Heart left ventricle (tissue), 16 donors: ENCODE data around the gene C1QTNF6. TPM values are rescaled to one million over a fixed set of nuclear protein-coding genes. Genes with fewer than 3 reads are reported as not detected.
A peak's percentile ranks its signal among the peaks of the same experiment; 100 is the strongest.

Experiments
- ATAC-seq, 4 donors: fragments of 200-7000 bp; cut with Tn5 transposase; one replicate each; pipeline ENCODE4 v1.9.1; 2020 to 2022; ENCODE audit warnings: moderate library complexity in 4 of 4, mild to moderate bottlenecking in 3 of 4, moderate number of reproducible peaks in 1 of 4
- DNase-seq, 5 donors: peaks; one replicate each; pipeline ENCODE4 v3.0.0-alpha.2; 2020
- H3K27ac ChIP-seq, 12 donors: fragments of 200-600 bp; sonication (generic) in 4 of 12; one replicate each; pipeline versions ENCODE4 v1.5.0 to v1.8.0; 2016 to 2022; ENCODE audit warnings: mild to moderate bottlenecking in 2 of 12
- H3K27me3 ChIP-seq, 9 donors: fragments of 200-600 bp; sonication (generic) in 2 of 9; one replicate each; pipeline versions ENCODE4 v1.5.1 to v1.8.0; 2016 to 2022; ENCODE audit warnings: mild to moderate bottlenecking in 3 of 9
- H3K36me3 ChIP-seq, 9 donors: fragments of 200-600 bp; sonication (generic) in 2 of 9; one replicate each; pipeline versions ENCODE4 v1.5.0 to v1.8.0; 2018 to 2022; ENCODE audit warnings: mild to moderate bottlenecking in 2 of 9
- H3K4me1 ChIP-seq, 12 donors: fragments of 200-600 bp; sonication (generic) in 4 of 12; one replicate each; pipeline versions ENCODE4 v1.5.0 to v1.8.0; 2016 to 2022; ENCODE audit warnings: mild to moderate bottlenecking in 3 of 12
- H3K4me3 ChIP-seq, 12 donors: fragments of 200-600 bp; sonication (generic) in 4 of 12; one replicate each; pipeline versions ENCODE4 v1.5.0 to v1.8.0; 2017 to 2022; ENCODE audit warnings: mild to moderate bottlenecking in 9 of 12, moderate library complexity in 4 of 12
- H3K9me3 ChIP-seq, 12 donors: fragments of 200-600 bp; sonication (generic) in 4 of 12; one replicate each; pipeline versions ENCODE4 v1.5.0 to v1.8.0; 2016 to 2022; ENCODE audit warnings: mild to moderate bottlenecking in 1 of 12
- CTCF ChIP-seq, 12 donors: fragments of 200-600 bp; sonication (generic) in 4 of 12; IDR thresholded peaks; one replicate each; pipeline versions ENCODE4 v1.5.0 to v1.8.0; 2018 to 2022; ENCODE audit warnings: antibody characterized with exemption in 12 of 12, mild to moderate bottlenecking in 5 of 12
- POLR2A ChIP-seq, 2 donors: fragments of 450-650 bp; IDR thresholded peaks; one replicate each; pipeline ENCODE4 v1.6.1; 2017; ENCODE audit warnings: antibody characterized with exemption in 2 of 2, mild to moderate bottlenecking in 2 of 2, moderate library complexity in 2 of 2
- WGBS, 4 donors: extraction: QIAGEN DNeasy Blood & Tissue Kit in 2 of 4; methylation state at CpG; one replicate each; pipeline versions ENCODE4 v1.1.5 to v1.1.7; 2013 to 2018; 5-methylcytosine and 5-hydroxymethylcytosine counted together
- intact Hi-C, 10 donors: fragments of 100-400 bp; cut with DNase I; formaldehyde crosslinking; loops; one replicate each; pipeline versions ENCODE4 v1.11.1 to v1.14.2; 2022
- polyA plus RNA-seq, 2 donors: library from polyadenylated mRNA; stranded (reverse); fragments of 200-250 nt; gene quantifications; one replicate each; pipeline ENCODE4 v1.2.3, GENCODE V29; 2013
- total RNA-seq, 9 donors: library from RNA; depleted of rRNA in 2 of 9; stranded (reverse); fragments of >200 nt in 2 of 9; fragmentation: NEBNext Ultra II Directional in 3 of 9; extraction: Animal tissue kit (Norgen Biotek cat#: 25700) in 3 of 9; gene quantifications; one replicate each; pipeline versions ENCODE4 v1.1.0 to v1.2.4, GENCODE V29; 2016 to 2023
- donor health status: ischemic (EF 13 %, LVEDD 7.1; RV severe dilation, severe dysfunction).
- donor health status: healthy with polysubstance abuse.
- donor health status: DM: no; HTN: yes; CAD: no.
- donor health status: DM: no; HTN: no; CAD: no.
- donor health status: ischemic (EF 25% LVEDD 6.9; RV normal size, moderate dysfunction).
- donor health status: ischemic (EF 25% LVEDD 5.7; RV mildly dilated, moderate dysfunction).
- donor health status: healthy.
- donor health status: DM: yes; HTN: yes; CAD: no.
- donor health status: ischemic (EF 35%, LVEDD 5.7; RV mildly dilated, moderate dysfunction).
- donor health status: nonischemic (EF 11% LVEDD 7.7; RV severe dilation, severe dysfunction).
- donor health status: DM: yes; HTN: yes; CAD: no.
- donor health status: PGD.
- donor health status: ischemic (EF 29% LVEDD 5.4; RV normal size, mild dysfunction).
- donor health status: nonischemic (EF 23%, LVEDD 6.1; RV moderate dilation, normal function).

Gene C1QTNF6
- total and polyA plus RNA-seq, 11 donors, result 0.31 to 11.9 (median 1.4) TPM

GRCh38 chr22:37182101-37182948 lies 5.7 kb downstream of the C1QTNF6 start:
- intact Hi-C loops, result no loop called here
- no peaks in the 10 kb centered on the region for H3K9me3 ChIP-seq
- H3K27me3 ChIP-seq, result no peaks in the 10 kb centered on the region
- TF ChIP-seq CTCF (IDR thresholded peaks at IDR 0.05) (no peak), POLR2A (IDR thresholded peaks at IDR 0.05) (no peak)
- H3K36me3 ChIP-seq, result peaks cover 0 to 3% (median 0%) of the 10 kb centered on the region in 9 donors
- peaks cover 6 to 59% (median 30%) of the 10 kb centered on the region in 12 donors for H3K4me1 ChIP-seq
- ATAC-seq (no peak), DNase-seq (peak in 2 of 5 donors; percentile 18 to 19)
- H3K27ac ChIP-seq, result no peak overlapping the region
- no peak overlapping the region for H3K4me3 ChIP-seq
- WGBS, 4 donors, result 82 to 92% (median 87%) methylated on average over 30 to 37 of the region's 37 CpGs

- Histone ChIP-seq H3K4me1 (peaks cover 8 to 59% (median 30%) of the 10 kb centered on the region in 12 donors), H3K27ac (no peak overlapping the region), H3K36me3 (peaks cover 0 to 3% (median 0%) of the 10 kb centered on the region in 9 donors), H3K9me3 (no peaks in the 10 kb centered on the region), H3K27me3 (no peaks in the 10 kb centered on the region), H3K4me3 (no peak overlapping the region)
- intact Hi-C loops, result no loop called here
- 77 to 84% (median 82%) methylated on average over 4 of the region's 4 CpGs for WGBS, 4 donors
- no peak for ATAC-seq
- TF ChIP-seq CTCF (IDR thresholded peaks at IDR 0.05) (no peak), POLR2A (IDR thresholded peaks at IDR 0.05) (no peak)
- peak in 1 of 5 donors; percentile 1 for DNase-seq
These were observed 6.4 kb downstream of the C1QTNF6 start for GRCh38 chr22:37181681-37182080.

GRCh38 chr22:37180531-37181231 lies 7.4 kb downstream of the C1QTNF6 start:
- Histone ChIP-seq H3K4me1 (peaks cover 10 to 59% (median 34%) of the 10 kb centered on the region in 12 donors), H3K27me3 (no peaks in the 10 kb centered on the region), H3K9me3 (no peaks in the 10 kb centered on the region), H3K27ac (no peak overlapping the region), H3K4me3 (no peak overlapping the region), H3K36me3 (peaks cover 0 to 3% (median 0%) of the 10 kb centered on the region in 9 donors)
- WGBS, 4 donors, result 83 to 92% (median 86%) methylated on average over 15 of the region's 15 CpGs
- intact Hi-C loops, result no loop called here
- no peak for ATAC-seq
- no peak for TF ChIP-seq CTCF (IDR thresholded peaks at IDR 0.05)
- TF ChIP-seq POLR2A (IDR thresholded peaks at IDR 0.05), result no peak
- DNase-seq, result peak in 2 of 5 donors; percentile 16 to 20
